CD4-positive, alpha-beta T cell treated with Interleukin-12 subunit alpha and Interleukin-12 subunit beta, for 1 hour (primary cell): ENCODE data around the gene ERGIC1.
A peak's percentile ranks its signal among the peaks of the same experiment; 100 is the strongest.

ENCODE experiments used
- DNase-seq: peaks from one replicate; pipeline ENCODE4 v3.0.0-alpha.2; 2020

ERGIC1 gene

GRCh38 chr5:172988276-172988675 is 154.2 kb downstream of the ERGIC1 start:
- DNase-seq = no peak

- no peak for DNase-seq
Observed at GRCh38 chr5:172990776-172991175, 156.7 kb downstream of the ERGIC1 start.

GRCh38 chr5:172994405-172994804 is 160.4 kb downstream of the ERGIC1 start:
- no peak for DNase-seq

- no peak for DNase-seq
Observed at GRCh38 chr5:172999372-172999973, 165.4 kb downstream of the ERGIC1 start.

GRCh38 chr5:172999974-173000373 is 165.9 kb downstream of the ERGIC1 start:
- DNase-seq = no peak

GRCh38 chr5:173001229-173001841 is 167.3 kb downstream of the ERGIC1 start:
- peak; percentile 5 for DNase-seq
